ENCODE results near the gene MYLK.

- TF ChIP-seq, protein P1, sequence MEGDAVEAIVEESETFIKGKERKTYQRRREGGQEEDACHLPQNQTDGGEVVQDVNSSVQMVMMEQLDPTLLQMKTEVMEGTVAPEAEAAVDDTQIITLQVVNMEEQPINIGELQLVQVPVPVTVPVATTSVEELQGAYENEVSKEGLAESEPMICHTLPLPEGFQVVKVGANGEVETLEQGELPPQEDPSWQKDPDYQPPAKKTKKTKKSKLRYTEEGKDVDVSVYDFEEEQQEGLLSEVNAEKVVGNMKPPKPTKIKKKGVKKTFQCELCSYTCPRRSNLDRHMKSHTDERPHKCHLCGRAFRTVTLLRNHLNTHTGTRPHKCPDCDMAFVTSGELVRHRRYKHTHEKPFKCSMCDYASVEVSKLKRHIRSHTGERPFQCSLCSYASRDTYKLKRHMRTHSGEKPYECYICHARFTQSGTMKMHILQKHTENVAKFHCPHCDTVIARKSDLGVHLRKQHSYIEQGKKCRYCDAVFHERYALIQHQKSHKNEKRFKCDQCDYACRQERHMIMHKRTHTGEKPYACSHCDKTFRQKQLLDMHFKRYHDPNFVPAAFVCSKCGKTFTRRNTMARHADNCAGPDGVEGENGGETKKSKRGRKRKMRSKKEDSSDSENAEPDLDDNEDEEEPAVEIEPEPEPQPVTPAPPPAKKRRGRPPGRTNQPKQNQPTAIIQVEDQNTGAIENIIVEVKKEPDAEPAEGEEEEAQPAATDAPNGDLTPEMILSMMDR (optimal IDR thresholded peaks at IDR 0.05 in 1 of 3, IDR thresholded peaks at IDR 0.05 in 1 of 3, conservative IDR thresholded peaks at IDR 0.05 in 1 of 3; ENCODE audit: extremely low read depth in 1 of 3, insufficient read depth in 2 of 3, low read length in 3 of 3), result no peak
- no peak for TF ChIP-seq EZH2 (IDR thresholded peaks at IDR 0.05; ENCODE audit: low read length)
Observed at GRCh38 chr3:123722021-123722420, 162.1 kb downstream of the MYLK start.

All from keratinocyte (primary cell).